GM19099 (cell line): Measurements from ENCODE around the gene IMMP2L.

ENCODE experiments used
- POLR2A ChIP-seq: IDR thresholded peaks from 3 replicates; pipeline ENCODE4 v1.6.1; 2011; ENCODE audit warnings: low read depth; ENCODE audit not compliant: insufficient read length; ENCODE audit errors: extremely low read depth

Gene IMMP2L

DNA sequence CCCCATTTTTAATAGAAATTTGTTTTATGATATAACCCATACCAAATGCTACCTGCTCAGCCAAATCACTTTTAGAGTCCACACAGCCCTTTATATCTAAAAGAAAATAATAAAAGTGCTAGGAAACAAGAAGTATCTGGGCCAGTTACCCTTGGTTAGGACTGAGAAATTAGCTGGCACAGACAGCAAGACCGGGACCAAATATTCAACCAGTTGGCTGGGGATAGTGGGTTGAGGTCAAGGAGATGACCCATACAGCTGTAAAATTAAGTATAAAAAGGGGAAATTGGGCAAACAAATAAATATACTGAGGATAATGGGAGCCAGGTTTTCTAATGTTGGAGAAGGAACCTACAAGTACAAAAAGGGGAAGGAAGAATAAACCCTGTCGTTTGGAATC is 174.3 kb downstream of the IMMP2L start:
- TF ChIP-seq POLR2A = no peak

- TF ChIP-seq POLR2A = no peak
Measured at GRCh38 chr7:111384065-111384891, 178.0 kb downstream of the IMMP2L start.

DNA sequence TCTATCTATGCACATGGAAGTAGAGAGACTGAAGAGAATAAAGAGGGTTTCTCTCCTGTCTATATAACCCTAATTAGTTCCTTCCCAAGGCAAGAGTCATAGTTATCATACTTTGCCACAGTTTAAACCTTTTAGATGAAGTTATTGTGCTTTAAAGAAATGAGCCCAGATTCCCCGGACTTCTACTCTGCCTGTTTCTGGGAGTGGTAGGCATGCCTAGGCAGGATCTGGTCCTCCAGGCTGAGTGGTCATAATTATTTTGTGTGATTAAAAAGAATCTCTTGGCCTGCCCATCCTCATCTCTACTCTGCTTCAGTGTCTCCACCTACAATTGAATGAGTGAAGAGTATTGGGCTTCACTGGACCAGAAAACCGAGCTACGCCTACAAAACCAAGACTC is 179.2 kb downstream of the IMMP2L start:
- no peak for TF ChIP-seq POLR2A

DNA sequence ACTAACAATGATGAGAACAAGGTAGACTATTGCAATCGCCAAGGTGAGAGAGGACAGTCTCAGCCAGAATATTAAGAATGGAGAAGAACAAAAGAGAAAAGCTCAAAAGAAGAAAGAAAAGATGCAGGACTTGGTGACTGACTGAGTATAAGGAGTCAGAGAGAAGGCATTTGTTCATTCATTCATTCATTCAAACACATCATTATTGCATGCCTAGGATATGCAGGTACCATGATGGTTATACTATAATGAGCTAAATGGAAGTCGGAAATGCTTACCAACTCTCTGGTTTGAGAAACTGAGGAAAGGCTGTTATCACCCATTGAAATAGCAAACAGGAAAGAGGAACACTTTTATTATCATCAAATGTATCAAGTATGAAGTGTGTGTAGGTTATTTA is 180.7 kb downstream of the IMMP2L start:
- TF ChIP-seq POLR2A = no peak

GRCh38 chr7:111380945-111381344 is 181.3 kb downstream of the IMMP2L start:
- no peak for TF ChIP-seq POLR2A

DNA sequence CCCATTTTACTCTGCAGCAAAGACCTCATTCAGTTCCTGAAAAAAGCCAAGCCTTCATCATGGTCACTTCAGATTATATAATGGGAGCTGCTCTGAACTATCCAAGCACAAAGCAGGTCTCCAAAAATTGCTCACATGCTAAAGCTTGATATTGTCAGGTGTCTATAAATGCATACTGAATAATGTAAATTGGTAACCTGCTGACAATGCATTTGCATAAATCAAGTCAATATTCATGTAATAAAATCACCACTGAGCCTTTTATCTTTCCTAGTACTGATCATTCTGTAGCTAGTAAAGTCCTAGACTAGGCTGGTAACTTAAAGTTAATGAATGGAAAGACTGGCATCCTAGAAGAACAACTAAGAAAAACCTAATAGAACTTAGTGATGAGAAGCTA is 188.3 kb downstream of the IMMP2L start:
- no peak for TF ChIP-seq POLR2A

GRCh38 chr7:111371437-111371836 is 190.9 kb downstream of the IMMP2L start:
- TF ChIP-seq POLR2A = no peak

- no peak for TF ChIP-seq POLR2A
Measured at GRCh38 chr7:111370002-111370401, 192.3 kb downstream of the IMMP2L start.

DNA sequence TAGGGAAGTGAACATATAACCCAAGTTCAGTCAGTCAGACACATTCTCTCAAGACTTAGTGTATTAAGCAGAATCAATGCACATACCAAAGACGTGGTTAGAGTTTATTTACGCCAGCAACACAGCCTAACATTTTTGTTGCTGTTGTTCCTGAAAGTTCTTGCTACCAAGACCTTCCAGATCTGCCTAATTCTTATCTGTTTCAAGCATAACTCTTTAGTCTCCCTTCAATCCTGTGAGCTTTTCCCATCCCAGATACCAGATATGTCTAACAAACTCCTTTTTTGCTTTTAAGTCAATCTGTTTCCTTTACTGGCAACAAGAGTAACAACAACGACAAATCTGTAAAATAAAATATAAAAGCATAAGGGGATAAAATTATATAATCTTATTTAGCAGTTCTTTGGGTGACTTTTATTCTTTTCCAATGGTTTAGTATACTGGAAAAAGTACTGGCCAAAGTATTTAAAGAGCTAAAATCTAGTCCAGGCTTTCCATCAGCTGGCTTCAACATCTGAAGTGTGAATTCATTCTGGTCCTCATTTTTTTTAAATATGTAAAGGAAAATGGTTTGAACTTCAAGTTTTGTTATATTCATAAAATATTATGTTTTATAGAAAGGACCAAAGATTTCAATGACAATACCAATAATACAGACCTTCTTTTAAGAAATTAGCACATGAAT is 193.8 kb downstream of the IMMP2L start:
- no peak for TF ChIP-seq POLR2A

DNA sequence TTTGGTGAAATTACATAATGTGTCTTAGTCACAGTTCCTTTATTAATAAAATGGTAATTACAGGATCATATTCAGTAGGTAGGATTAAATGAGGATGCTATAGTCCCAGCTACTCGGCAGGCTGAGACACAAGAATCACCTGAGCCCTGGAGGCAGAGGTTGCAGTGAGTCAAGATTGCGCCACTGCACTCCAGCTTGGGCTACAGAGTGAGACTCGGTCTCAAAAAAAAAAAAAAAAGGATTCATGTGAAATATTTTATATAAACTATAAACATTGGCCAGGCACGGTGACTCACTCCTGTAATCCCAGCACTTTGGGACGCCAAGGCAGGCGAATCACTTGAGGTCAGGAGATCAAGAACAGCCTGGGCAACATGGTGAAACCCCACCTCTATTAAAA is 197.9 kb downstream of the IMMP2L start:
- no peak for TF ChIP-seq POLR2A

DNA sequence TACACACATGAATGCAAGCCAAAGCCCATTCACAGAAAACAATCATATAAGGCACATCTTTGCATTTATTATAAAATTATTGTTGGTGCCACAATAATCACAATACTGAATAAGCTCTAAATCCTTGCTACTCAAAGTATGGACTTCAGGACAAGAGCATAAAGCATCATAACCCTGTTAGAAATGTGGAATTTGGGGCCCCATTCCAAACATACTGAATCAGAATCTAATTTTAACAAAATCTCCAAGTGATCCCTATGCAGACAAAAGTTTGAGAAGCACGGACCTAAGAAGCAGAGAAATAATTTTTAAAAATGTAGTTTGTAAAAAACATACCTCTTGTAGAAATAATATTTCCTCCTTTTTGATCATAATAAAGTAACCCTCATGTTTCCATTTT is 199.2 kb downstream of the IMMP2L start:
- no peak for TF ChIP-seq POLR2A

DNA sequence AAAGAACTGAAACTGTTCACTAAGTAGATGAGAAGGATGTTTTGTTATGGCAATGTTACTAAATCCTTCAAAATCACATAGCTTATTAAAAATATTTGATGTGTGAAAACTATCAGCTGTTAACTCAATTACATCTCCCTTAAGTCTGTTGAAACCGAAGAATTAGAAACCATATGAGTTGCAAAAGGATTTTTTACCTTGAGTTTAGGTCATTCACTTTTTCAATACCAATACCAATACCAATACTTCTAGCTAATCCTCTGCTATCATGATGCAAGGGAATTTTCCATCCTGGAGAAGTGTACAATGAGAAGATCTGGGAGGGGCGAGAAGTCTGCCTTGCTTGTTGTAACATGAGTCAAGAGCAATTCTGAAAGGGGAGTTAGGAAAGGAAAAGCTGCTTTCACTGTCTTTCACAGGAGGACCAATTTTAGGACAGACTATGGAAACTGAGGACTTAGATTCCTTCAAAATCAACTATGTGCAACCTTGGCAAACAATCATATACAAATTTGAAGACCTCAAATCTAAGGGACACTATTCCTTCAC is 199.7 kb downstream of the IMMP2L start:
- no peak for TF ChIP-seq POLR2A

- no peak for TF ChIP-seq POLR2A
Measured at GRCh38 chr7:111358915-111359314, 203.4 kb downstream of the IMMP2L start.

DNA sequence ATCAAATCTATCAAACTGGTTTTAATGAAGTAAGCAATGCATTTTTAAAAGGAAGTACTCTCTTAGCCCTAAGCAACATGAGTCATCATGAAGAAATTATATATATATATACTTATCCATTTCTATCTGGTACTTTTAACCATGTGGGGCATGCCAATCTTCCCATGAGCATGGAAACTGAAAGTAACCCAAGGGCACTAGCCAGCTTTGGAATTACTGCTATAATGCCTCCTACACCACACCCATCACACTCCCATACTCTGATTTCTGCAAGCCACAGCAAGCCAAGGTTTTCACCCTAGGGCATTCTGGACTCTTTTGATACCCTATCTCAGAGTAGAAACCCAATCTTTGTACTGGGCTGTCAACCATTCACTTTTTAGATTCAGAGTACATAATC is 204.6 kb downstream of the IMMP2L start:
- TF ChIP-seq POLR2A = no peak

- no peak for TF ChIP-seq POLR2A
Measured at GRCh38 chr7:111356941-111357340, 205.4 kb downstream of the IMMP2L start.

DNA sequence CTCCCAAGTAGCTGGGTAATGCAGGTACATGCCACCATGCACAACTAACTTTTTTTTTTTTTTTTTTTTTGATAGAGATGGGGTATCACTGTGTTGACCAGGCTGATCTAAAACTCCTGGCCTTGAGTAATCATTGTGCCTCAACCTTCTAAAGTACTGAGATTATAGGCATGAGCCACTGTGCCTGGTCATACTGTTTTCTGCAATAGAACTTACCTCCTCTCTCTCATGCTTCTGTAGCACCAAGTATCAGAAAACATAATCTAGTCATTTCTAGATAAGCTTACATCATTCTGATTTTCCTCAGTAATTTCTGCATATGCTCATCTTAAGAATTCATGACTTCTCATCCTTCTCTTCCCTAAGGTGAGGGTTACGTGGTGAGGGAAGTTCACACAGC is 210.0 kb downstream of the IMMP2L start:
- no peak for TF ChIP-seq POLR2A

DNA sequence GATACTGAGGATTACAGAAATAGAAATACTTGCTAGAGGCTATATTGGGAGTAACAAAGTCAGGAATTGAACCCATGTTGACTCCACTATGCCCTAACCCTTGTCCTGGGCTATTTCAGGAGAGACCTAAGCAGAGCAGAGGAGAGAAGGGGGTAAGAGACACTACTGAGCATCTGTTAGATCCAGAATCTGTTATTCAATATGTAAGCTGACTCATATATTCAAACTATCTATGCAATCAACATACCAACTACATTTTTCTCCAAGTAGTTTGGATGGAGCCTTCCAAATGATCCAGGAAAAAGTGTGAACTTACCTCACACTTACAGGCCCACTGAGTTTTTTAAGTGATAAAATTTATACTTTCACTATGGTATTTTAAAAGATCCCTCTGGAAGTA is 216.1 kb downstream of the IMMP2L start:
- TF ChIP-seq POLR2A = no peak

- TF ChIP-seq POLR2A = no peak
Measured at GRCh38 chr7:111343017-111343416, 219.3 kb downstream of the IMMP2L start.
